Body of pancreas (tissue), 4 donors: ENCODE measurements around the gene WNT5B.

Experiments used
- CTCF ChIP-seq, 7 experiments: fragments of 450-650 bp in 4 of 7; fragments of 200-600 bp in 3 of 7; sonication (generic) in 3 of 7; IDR thresholded peaks; one replicate each; pipeline ENCODE4 v1.5.1; 2016 to 2019; ENCODE audit warnings: antibody characterized with exemption in 7 of 7
- POLR2A ChIP-seq, 3 donors: fragments of 450-650 bp; IDR thresholded peaks; one replicate each; pipeline ENCODE4 v1.6.1; 2016; ENCODE audit warnings: antibody characterized with exemption in 3 of 3, mild to moderate bottlenecking in 2 of 3

GRCh38 chr12:1642513-1642912, 13.5 kb downstream of the WNT5B start:
- TF ChIP-seq POLR2A (IDR thresholded peaks at IDR 0.05): no peak
- TF ChIP-seq CTCF (IDR thresholded peaks at IDR 0.05): no peak
